Measurements from ENCODE around the gene PRSS37.

DNA sequence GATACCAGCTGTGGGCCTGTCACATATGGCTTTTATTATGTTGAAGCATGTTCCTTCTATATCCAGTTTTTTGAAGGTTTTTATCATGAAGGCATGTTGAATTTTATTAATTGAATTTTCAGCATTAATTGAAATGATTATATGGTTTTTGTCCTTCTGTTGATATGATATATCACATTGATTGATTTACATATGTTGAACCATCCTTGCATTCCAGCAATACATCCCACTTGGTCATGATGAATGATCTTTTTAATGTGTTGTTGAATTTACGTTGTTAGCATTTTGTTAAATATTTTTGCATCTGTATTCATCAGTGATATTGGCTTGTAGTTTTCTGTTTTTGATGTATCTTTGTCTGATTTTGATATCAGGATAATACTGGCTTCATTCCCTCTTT lies 21.2 kb downstream of the PRSS37 start:
- TF ChIP-seq, protein P1, sequence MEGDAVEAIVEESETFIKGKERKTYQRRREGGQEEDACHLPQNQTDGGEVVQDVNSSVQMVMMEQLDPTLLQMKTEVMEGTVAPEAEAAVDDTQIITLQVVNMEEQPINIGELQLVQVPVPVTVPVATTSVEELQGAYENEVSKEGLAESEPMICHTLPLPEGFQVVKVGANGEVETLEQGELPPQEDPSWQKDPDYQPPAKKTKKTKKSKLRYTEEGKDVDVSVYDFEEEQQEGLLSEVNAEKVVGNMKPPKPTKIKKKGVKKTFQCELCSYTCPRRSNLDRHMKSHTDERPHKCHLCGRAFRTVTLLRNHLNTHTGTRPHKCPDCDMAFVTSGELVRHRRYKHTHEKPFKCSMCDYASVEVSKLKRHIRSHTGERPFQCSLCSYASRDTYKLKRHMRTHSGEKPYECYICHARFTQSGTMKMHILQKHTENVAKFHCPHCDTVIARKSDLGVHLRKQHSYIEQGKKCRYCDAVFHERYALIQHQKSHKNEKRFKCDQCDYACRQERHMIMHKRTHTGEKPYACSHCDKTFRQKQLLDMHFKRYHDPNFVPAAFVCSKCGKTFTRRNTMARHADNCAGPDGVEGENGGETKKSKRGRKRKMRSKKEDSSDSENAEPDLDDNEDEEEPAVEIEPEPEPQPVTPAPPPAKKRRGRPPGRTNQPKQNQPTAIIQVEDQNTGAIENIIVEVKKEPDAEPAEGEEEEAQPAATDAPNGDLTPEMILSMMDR (conservative IDR thresholded peaks at IDR 0.05; ENCODE audit: low read depth, low read length) = no peak
- no peak for TF ChIP-seq EZH2 (IDR thresholded peaks at IDR 0.05; ENCODE audit: borderline replicate concordance, low read depth, low read length, poor library complexity, severe bottlenecking)
